H9 (cell line): ENCODE results near the gene RAB1A. TPM values are rescaled to one million over a fixed set of nuclear protein-coding genes. Genes with fewer than 3 reads are reported as not detected.

Source experiments
- DNase-seq: peaks from one replicate; pipeline ENCODE4 v3.0.0-alpha.2; 2017
- H2AFZ ChIP-seq: one replicate; pipeline ENCODE4 v1.6.1; 2013; ENCODE audit warnings: mild to moderate bottlenecking, low read length, control low read depth, moderate library complexity
- H2AK5ac ChIP-seq: 2 replicates; pipeline ENCODE4 v1.6.1; 2013; ENCODE audit warnings: low read length, control low read depth, mixed read lengths; ENCODE audit not compliant: insufficient read length
- H2BK120ac ChIP-seq: one replicate; pipeline ENCODE4 v1.6.1; 2013; ENCODE audit warnings: low read depth, mild to moderate bottlenecking, low read length, control low read depth, inconsistent platforms; ENCODE audit not compliant: poor library complexity, severe bottlenecking
- H2BK12ac ChIP-seq: 2 replicates; pipeline ENCODE4 v1.6.1; 2013; ENCODE audit warnings: low read length, control low read depth, mixed read lengths, low read depth; ENCODE audit not compliant: insufficient read length
- H2BK15ac ChIP-seq: 2 replicates; pipeline ENCODE4 v1.6.1; 2013; ENCODE audit warnings: low read depth, low read length, control low read depth
- H2BK20ac ChIP-seq: one replicate; pipeline ENCODE4 v1.6.1; 2013; ENCODE audit warnings: low read depth, mild to moderate bottlenecking, low read length, control low read depth, inconsistent platforms; ENCODE audit not compliant: poor library complexity, severe bottlenecking
- H2BK5ac ChIP-seq: 2 replicates; pipeline ENCODE4 v1.6.1; 2013; ENCODE audit warnings: low read length, control low read depth, mixed read lengths; ENCODE audit not compliant: insufficient read length
- H3K14ac ChIP-seq: 2 replicates; pipeline ENCODE4 v1.6.1; 2013; ENCODE audit warnings: low read length, control low read depth; ENCODE audit not compliant: insufficient read depth
- H3K18ac ChIP-seq: 2 replicates; pipeline ENCODE4 v1.6.1; 2013; ENCODE audit warnings: low read depth, mild to moderate bottlenecking, mixed read lengths, low read length, control low read depth; ENCODE audit not compliant: insufficient read length
- H3K23ac ChIP-seq: 2 replicates; pipeline ENCODE4 v1.6.1; 2013; ENCODE audit warnings: low read length, control low read depth, mixed read lengths, low read depth; ENCODE audit not compliant: insufficient read length
- H3K23me2 ChIP-seq: 2 replicates; pipeline ENCODE4 v1.6.1; 2013; ENCODE audit warnings: low read depth, mild to moderate bottlenecking, mixed read lengths, low read length, control low read depth; ENCODE audit not compliant: insufficient read length, poor library complexity, severe bottlenecking
- H3K27ac ChIP-seq: 2 replicates; pipeline ENCODE4 v1.5.1; 2013; ENCODE audit warnings: low read length, control low read depth, mixed read lengths, low read depth; ENCODE audit not compliant: insufficient read length
- H3K27me3 ChIP-seq: 2 replicates; pipeline ENCODE4 v1.6.1; 2013; ENCODE audit warnings: low read length, control low read depth, inconsistent platforms; ENCODE audit not compliant: insufficient read depth
- H3K4ac ChIP-seq: 2 replicates; pipeline ENCODE4 v1.6.1; 2013; ENCODE audit warnings: low read depth, mild to moderate bottlenecking, control low read depth, inconsistent platforms, low read length, moderate library complexity
- H3K4me1 ChIP-seq: 2 replicates; pipeline ENCODE4 v1.6.1; 2013; ENCODE audit warnings: low read length, control low read depth, inconsistent platforms; ENCODE audit not compliant: insufficient read depth
- H3K4me2 ChIP-seq: 2 replicates; pipeline ENCODE4 v1.6.1; 2013; ENCODE audit warnings: low read length, control low read depth, mixed read lengths; ENCODE audit not compliant: insufficient read length, insufficient read depth
- H3K56ac ChIP-seq: 2 replicates; pipeline ENCODE4 v1.6.1; 2013; ENCODE audit warnings: low read depth, mild to moderate bottlenecking, mixed read lengths, low read length, control low read depth; ENCODE audit not compliant: insufficient read length
- H3K79me1 ChIP-seq: 2 replicates; pipeline ENCODE4 v1.6.1; 2013; ENCODE audit warnings: low read depth, mild to moderate bottlenecking, moderate library complexity, low read length, control low read depth, inconsistent platforms; ENCODE audit not compliant: insufficient read depth, poor library complexity, severe bottlenecking
- H3K79me2 ChIP-seq: 2 replicates; pipeline ENCODE4 v1.6.1; 2013; ENCODE audit warnings: low read length, control low read depth, inconsistent platforms; ENCODE audit not compliant: insufficient read depth
- H3K9ac ChIP-seq: 2 replicates; pipeline ENCODE4 v1.6.1; 2013; ENCODE audit warnings: low read length, control low read depth, mixed read lengths; ENCODE audit not compliant: insufficient read length; ENCODE audit errors: extremely low read depth
- H3K9me3 ChIP-seq: one replicate; pipeline ENCODE4 v1.6.1; 2013; ENCODE audit warnings: low read depth, low read length, inconsistent platforms; ENCODE audit not compliant: control insufficient read depth
- H3T11ph ChIP-seq: one replicate; pipeline ENCODE4 v1.6.1; 2013; ENCODE audit warnings: mild to moderate bottlenecking, low read length, control low read depth, inconsistent platforms
- H4K20me1 ChIP-seq: one replicate; pipeline ENCODE4 v1.6.1; 2013; ENCODE audit not compliant: control insufficient read depth, insufficient read length, insufficient read depth
- H4K5ac ChIP-seq: 2 replicates; pipeline ENCODE4 v1.6.1; 2013; ENCODE audit warnings: low read depth, mild to moderate bottlenecking, mixed read lengths, low read length, control low read depth; ENCODE audit not compliant: insufficient read length
- H4K8ac ChIP-seq: replicated peaks from 2 replicates; pipeline ENCODE4 v1.6.1; 2013; ENCODE audit warnings: low read length, control low read depth, mixed read lengths, low read depth; ENCODE audit not compliant: insufficient read length
- H4K91ac ChIP-seq: 2 replicates; pipeline ENCODE4 v1.6.1; 2013; ENCODE audit warnings: low read depth, mild to moderate bottlenecking, moderate library complexity, mixed read lengths, low read length, control low read depth; ENCODE audit not compliant: insufficient read length
- H3K27ac Mint-ChIP-seq, 3 experiments: 2 replicates in 2 of 3; 3 replicates in 1 of 3; pipeline ENCODE4 v1.8.0; 2020 to 2021; ENCODE audit warnings: mixed read lengths in 3 of 3, mild to moderate bottlenecking in 1 of 3, moderate library complexity in 1 of 3
- H3K27me3 Mint-ChIP-seq: 2 replicates; pipeline ENCODE4 v1.8.0; 2021; ENCODE audit warnings: low read depth, mild to moderate bottlenecking, moderate library complexity, mixed read lengths
- H3K36me3 Mint-ChIP-seq, 3 experiments: 2 replicates in 2 of 3; 3 replicates in 1 of 3; pipeline ENCODE4 v1.8.0; 2020 to 2021; ENCODE audit warnings: low read depth in 3 of 3, mixed read lengths in 3 of 3; ENCODE audit not compliant: insufficient read depth in 1 of 3
- H3K4me1 Mint-ChIP-seq, 2 experiments: 2 replicates each; pipeline ENCODE4 v1.8.0; 2020; ENCODE audit warnings: mixed read lengths in 2 of 2
- H3K4me3 Mint-ChIP-seq, 2 experiments: 2 replicates in 1 of 2; 3 replicates in 1 of 2; pipeline ENCODE4 v1.8.0; 2020 to 2021; ENCODE audit warnings: mild to moderate bottlenecking in 2 of 2, mixed read lengths in 2 of 2, moderate library complexity in 1 of 2
- H3K9me3 Mint-ChIP-seq, 2 experiments: 2 replicates in 1 of 2; 3 replicates in 1 of 2; pipeline ENCODE4 v1.8.0; 2020; ENCODE audit warnings: mild to moderate bottlenecking in 2 of 2, mixed read lengths in 2 of 2, moderate library complexity in 1 of 2
- WGBS: extraction: QIAGEN DNeasy Blood & Tissue Kit; methylation state at CpG from one replicate; pipeline ENCODE4 v1.1.7; 2013; ENCODE audit warnings: missing lambda C conversion rate, low lambda C conversion rate, mixed read lengths; ENCODE audit not compliant: insufficient read length; ENCODE audit errors: extremely low coverage; 5-methylcytosine and 5-hydroxymethylcytosine counted together
- total RNA-seq: library from RNA; stranded (reverse); gene quantifications from 2 replicates; pipeline ENCODE4 v1.2.1, GENCODE V29; 2021
- TF ChIP-seq, protein P1 (sequence below): fragments of 200-600 bp; sonication (generic); conservative IDR thresholded peaks from 3 replicates; pipeline ENCODE4 v1.8.0; 2021; ENCODE audit warnings: antibody characterized with exemption, mild to moderate bottlenecking

Gene RAB1A
- total RNA-seq, 1 experiment from 2014 or later = 112 TPM

GRCh38 chr2:65122313-65122712 lies 7.6 kb downstream of the RAB1A start:
- no peak overlapping the region for H4K91ac ChIP-seq
- no peak overlapping the region for H3K4me3 Mint-ChIP-seq
- H3K4ac ChIP-seq = no peak overlapping the region
- no peak overlapping the region for H2BK120ac ChIP-seq
- H3K23me2 ChIP-seq = no peaks in the 10 kb centered on the region
- H3K14ac ChIP-seq = no peak overlapping the region
- peaks cover 12% of the 10 kb centered on the region for H3K79me1 ChIP-seq
- no peak overlapping the region for H2BK15ac ChIP-seq
- H3K27me3 Mint-ChIP-seq = no peaks in the 10 kb centered on the region
- no peaks in the 10 kb centered on the region for H3K27me3 ChIP-seq
- no peak overlapping the region for H3K9ac ChIP-seq
- no peak overlapping the region for H4K5ac ChIP-seq
- no peaks in the 10 kb centered on the region for H3K9me3 ChIP-seq
- no peak overlapping the region for H3K4me2 ChIP-seq
- no peak overlapping the region for H3K18ac ChIP-seq
- WGBS = no CpG with 5 or more reads among the region's 7 CpGs
- no peak overlapping the region for H2AFZ ChIP-seq
- no peak overlapping the region for H2BK5ac ChIP-seq
- no peaks in the 10 kb centered on the region for H3K9me3 Mint-ChIP-seq
- no peaks in the 10 kb centered on the region for H4K20me1 ChIP-seq
- no peak overlapping the region for H2AK5ac ChIP-seq
- H3K4me1 ChIP-seq = no peaks in the 10 kb centered on the region
- H4K8ac ChIP-seq = no peak overlapping the region
- H3K23ac ChIP-seq = no peak overlapping the region
- H3K79me2 ChIP-seq = peaks cover 38% of the 10 kb centered on the region; the same call in 1 of the 2 replicates
- DNase-seq = no peak
- H2BK12ac ChIP-seq = no peak overlapping the region
- peaks cover 19 to 25% of the 10 kb centered on the region in 2 experiments for H3K4me1 Mint-ChIP-seq
- no peak overlapping the region for H2BK20ac ChIP-seq
- TF ChIP-seq, protein P1, sequence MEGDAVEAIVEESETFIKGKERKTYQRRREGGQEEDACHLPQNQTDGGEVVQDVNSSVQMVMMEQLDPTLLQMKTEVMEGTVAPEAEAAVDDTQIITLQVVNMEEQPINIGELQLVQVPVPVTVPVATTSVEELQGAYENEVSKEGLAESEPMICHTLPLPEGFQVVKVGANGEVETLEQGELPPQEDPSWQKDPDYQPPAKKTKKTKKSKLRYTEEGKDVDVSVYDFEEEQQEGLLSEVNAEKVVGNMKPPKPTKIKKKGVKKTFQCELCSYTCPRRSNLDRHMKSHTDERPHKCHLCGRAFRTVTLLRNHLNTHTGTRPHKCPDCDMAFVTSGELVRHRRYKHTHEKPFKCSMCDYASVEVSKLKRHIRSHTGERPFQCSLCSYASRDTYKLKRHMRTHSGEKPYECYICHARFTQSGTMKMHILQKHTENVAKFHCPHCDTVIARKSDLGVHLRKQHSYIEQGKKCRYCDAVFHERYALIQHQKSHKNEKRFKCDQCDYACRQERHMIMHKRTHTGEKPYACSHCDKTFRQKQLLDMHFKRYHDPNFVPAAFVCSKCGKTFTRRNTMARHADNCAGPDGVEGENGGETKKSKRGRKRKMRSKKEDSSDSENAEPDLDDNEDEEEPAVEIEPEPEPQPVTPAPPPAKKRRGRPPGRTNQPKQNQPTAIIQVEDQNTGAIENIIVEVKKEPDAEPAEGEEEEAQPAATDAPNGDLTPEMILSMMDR = no peak
- H3K56ac ChIP-seq = no peak overlapping the region
- H3K36me3 Mint-ChIP-seq = peaks cover 0 to 9% (median 0%) of the 10 kb centered on the region in 3 experiments; a peak in 3 of 7 replicates
- no peak overlapping the region for H3K27ac Mint-ChIP-seq
- H3T11ph ChIP-seq = no peak overlapping the region
- H3K27ac ChIP-seq = no peak overlapping the region
